Activated T-helper 2 cell treated with anti-CD3 and anti-CD28 coated beads, Interferon-gamma antibody, Interleukin-2, Interleukin-4, amounts not matched to agents 10 μg/mL and 5 μg/mL and 100 μg/mL, durations not matched to agents 14 hours and 24 hours and 36 hours (primary cell): ENCODE measurements around the gene SLC30A4. TPM values are rescaled to one million over a fixed set of nuclear protein-coding genes. Genes with fewer than 3 reads are reported as not detected.

Experiments
- DNase-seq: peaks from one replicate; pipeline ENCODE4 v3.0.0; 2021; ENCODE audit warnings: low spot score
- H3K27ac Mint-ChIP-seq: one replicate; pipeline ENCODE4 v1.8.0; 2021; ENCODE audit warnings: mixed read lengths
- H3K27me3 Mint-ChIP-seq: one replicate; pipeline ENCODE4 v1.8.0; 2021; ENCODE audit warnings: low read depth, mixed read lengths
- H3K36me3 Mint-ChIP-seq: one replicate; pipeline ENCODE4 v1.8.0; 2021; ENCODE audit warnings: low read depth, mixed read lengths
- H3K4me1 Mint-ChIP-seq: one replicate; pipeline ENCODE4 v1.8.0; 2021; ENCODE audit warnings: low read depth, mixed read lengths
- H3K4me3 Mint-ChIP-seq: one replicate; pipeline ENCODE4 v1.8.0; 2021; ENCODE audit warnings: low read depth, mild to moderate bottlenecking, moderate library complexity, mixed read lengths
- H3K9me3 Mint-ChIP-seq: one replicate; pipeline ENCODE4 v1.8.0; 2021; ENCODE audit warnings: mixed read lengths
- intact Hi-C: fragments of 100-400 bp; cut with micrococcal nuclease; formaldehyde crosslinking; loops from one replicate; pipeline ENCODE4 v1.15.1; 2023
- total RNA-seq: library from RNA; stranded (reverse); gene quantifications from 2 replicates; pipeline ENCODE4 v1.2.3, GENCODE V29; 2022

SLC30A4 gene
- total RNA-seq, 1 donor from 2014 or later: 1.0 TPM

- H3K27me3 Mint-ChIP-seq: no peaks in the 10 kb centered on the region
- no peaks in the 10 kb centered on the region for H3K36me3 Mint-ChIP-seq
- peak overlapping the region; percentile 78 for H3K27ac Mint-ChIP-seq
- H3K4me3 Mint-ChIP-seq: peak overlapping the region; percentile 79
- intact Hi-C loops: loop anchor here (1.0 to 2.0 kb wide), 8 partner anchors 28 to 291 kb away; partner anchors contain the start of genes BLOC1S6 and SLC30A4
- no peaks in the 10 kb centered on the region for H3K9me3 Mint-ChIP-seq
- H3K4me1 Mint-ChIP-seq: peaks cover 49% of the 10 kb centered on the region
- peak; percentile 66 for DNase-seq
Measured at GRCh38 chr15:45457641-45458539, 64.7 kb downstream of the SLC30A4 start.

GRCh38 chr15:45457220-45457619 lies 65.3 kb downstream of the SLC30A4 start:
- Mint-ChIP-seq H3K27ac (peak overlapping the region; percentile 81), H3K4me1 (peaks cover 51% of the 10 kb centered on the region), H3K9me3 (no peaks in the 10 kb centered on the region), H3K36me3 (no peaks in the 10 kb centered on the region), H3K4me3 (peak overlapping the region; percentile 79), H3K27me3 (no peaks in the 10 kb centered on the region)
- DNase-seq: no peak
- intact Hi-C loops: loop anchor here (1.0 to 2.0 kb wide), 4 partner anchors 27 to 252 kb away; partner anchors contain the start of gene BLOC1S6

GRCh38 chr15:45456212-45457106 lies 66.1 kb downstream of the SLC30A4 start:
- Mint-ChIP-seq H3K9me3 (no peaks in the 10 kb centered on the region), H3K4me1 (peaks cover 51% of the 10 kb centered on the region), H3K4me3 (peak overlapping the region; percentile 11), H3K27me3 (peaks cover 1% of the 10 kb centered on the region), H3K36me3 (no peaks in the 10 kb centered on the region), H3K27ac (peak overlapping the region; percentile 81)
- intact Hi-C loops: loop anchor here (1.0 to 2.0 kb wide), 4 partner anchors 26 to 252 kb away; partner anchors contain the start of gene BLOC1S6
- DNase-seq: peak; percentile 62

- peak; percentile 78 for DNase-seq
- peak overlapping the region; percentile 81 for H3K27ac Mint-ChIP-seq
- peak overlapping the region; percentile 48 for H3K4me3 Mint-ChIP-seq
- H3K4me1 Mint-ChIP-seq: peaks cover 51% of the 10 kb centered on the region
- no peaks in the 10 kb centered on the region for H3K36me3 Mint-ChIP-seq
- H3K9me3 Mint-ChIP-seq: no peaks in the 10 kb centered on the region
- peaks cover 1% of the 10 kb centered on the region for H3K27me3 Mint-ChIP-seq
- intact Hi-C loops: no loop called here
Measured at GRCh38 chr15:45454814-45455213, 67.7 kb downstream of the SLC30A4 start.

- Mint-ChIP-seq H3K4me1 (peaks cover 29% of the 10 kb centered on the region), H3K9me3 (no peaks in the 10 kb centered on the region), H3K27me3 (peaks cover 1% of the 10 kb centered on the region), H3K4me3 (no peak overlapping the region), H3K27ac (no peak overlapping the region), H3K36me3 (no peaks in the 10 kb centered on the region)
- DNase-seq: no peak
- intact Hi-C loops: no loop called here
Measured at GRCh38 chr15:45451265-45451664, 71.3 kb downstream of the SLC30A4 start.

- Mint-ChIP-seq H3K9me3 (no peaks in the 10 kb centered on the region), H3K27ac (no peak overlapping the region), H3K4me3 (no peak overlapping the region), H3K4me1 (peaks cover 22% of the 10 kb centered on the region), H3K27me3 (peaks cover 1% of the 10 kb centered on the region), H3K36me3 (no peaks in the 10 kb centered on the region)
- intact Hi-C loops: no loop called here
- no peak for DNase-seq
Measured at GRCh38 chr15:45449916-45450867, 72.4 kb downstream of the SLC30A4 start.

GRCh38 chr15:45449395-45449794 lies 73.2 kb downstream of the SLC30A4 start:
- Mint-ChIP-seq H3K9me3 (no peaks in the 10 kb centered on the region), H3K4me3 (no peak overlapping the region), H3K36me3 (no peaks in the 10 kb centered on the region), H3K27me3 (peaks cover 7% of the 10 kb centered on the region), H3K4me1 (peaks cover 14% of the 10 kb centered on the region), H3K27ac (no peak overlapping the region)
- DNase-seq: no peak
- intact Hi-C loops: no loop called here

GRCh38 chr15:45448066-45448915 lies 74.3 kb downstream of the SLC30A4 start:
- no peak overlapping the region for H3K4me3 Mint-ChIP-seq
- no peaks in the 10 kb centered on the region for H3K9me3 Mint-ChIP-seq
- H3K36me3 Mint-ChIP-seq: no peaks in the 10 kb centered on the region
- peaks cover 7% of the 10 kb centered on the region for H3K27me3 Mint-ChIP-seq
- intact Hi-C loops: no loop called here
- DNase-seq: no peak
- H3K27ac Mint-ChIP-seq: no peak overlapping the region
- H3K4me1 Mint-ChIP-seq: peaks cover 6% of the 10 kb centered on the region

GRCh38 chr15:45443645-45444044 lies 78.9 kb downstream of the SLC30A4 start:
- H3K9me3 Mint-ChIP-seq: no peaks in the 10 kb centered on the region
- DNase-seq: no peak
- peaks cover 2% of the 10 kb centered on the region for H3K4me1 Mint-ChIP-seq
- H3K27ac Mint-ChIP-seq: no peak overlapping the region
- no peak overlapping the region for H3K4me3 Mint-ChIP-seq
- peaks cover 6% of the 10 kb centered on the region for H3K27me3 Mint-ChIP-seq
- intact Hi-C loops: no loop called here
- H3K36me3 Mint-ChIP-seq: no peaks in the 10 kb centered on the region

GRCh38 chr15:45442507-45443135 lies 79.9 kb downstream of the SLC30A4 start:
- DNase-seq: no peak
- no peak overlapping the region for H3K27ac Mint-ChIP-seq
- no peaks in the 10 kb centered on the region for H3K4me1 Mint-ChIP-seq
- H3K9me3 Mint-ChIP-seq: no peaks in the 10 kb centered on the region
- no peaks in the 10 kb centered on the region for H3K36me3 Mint-ChIP-seq
- H3K4me3 Mint-ChIP-seq: no peak overlapping the region
- peaks cover 6% of the 10 kb centered on the region for H3K27me3 Mint-ChIP-seq
- intact Hi-C loops: no loop called here

GRCh38 chr15:45441686-45442085 lies 80.9 kb downstream of the SLC30A4 start:
- H3K27ac Mint-ChIP-seq: no peak overlapping the region
- H3K36me3 Mint-ChIP-seq: no peaks in the 10 kb centered on the region
- no peaks in the 10 kb centered on the region for H3K4me1 Mint-ChIP-seq
- intact Hi-C loops: no loop called here
- DNase-seq: no peak
- H3K4me3 Mint-ChIP-seq: no peak overlapping the region
- H3K27me3 Mint-ChIP-seq: peaks cover 6% of the 10 kb centered on the region
- H3K9me3 Mint-ChIP-seq: no peaks in the 10 kb centered on the region
